GM12878 (cell line): ENCODE data around the gene ADPRHL1. TPM values are rescaled to one million over a fixed set of nuclear protein-coding genes. Genes with fewer than 3 reads are reported as not detected.

ENCODE experiments used
- ATAC-seq: fragments of 200-7000 bp; cut with Tn5 transposase; 3 replicates; pipeline ENCODE4 v1.9.1; 2020; ENCODE audit warnings: mild to moderate bottlenecking, moderate library complexity
- BruUV-seq: library from RNA; stranded (reverse); fragments of 400-500 nt; replicated peaks from 2 replicates; lab custom pipeline; 2021; lab: Mats Ljungman, UMichigan
- CTCF ChIA-PET: fragments of 300-600 bp; sonication (Branson Sonifier 250); formaldehyde crosslinking; extraction: SDS; loops from one replicate; lab custom pipeline; 2021; ENCODE audit warnings: inconsistent platforms; lab: Yijun Ruan, JAX
- POLR2A ChIA-PET: fragments of 350-600 bp; formaldehyde crosslinking; extraction: SDS; loops from one replicate; lab custom pipeline; 2021; ENCODE audit warnings: inconsistent platforms; lab: Charles Lee
- RAD21 ChIA-PET: fragments of 300-600 bp; sonication (Branson Sonifier 250); formaldehyde crosslinking; loops from one replicate; lab custom pipeline; 2023; ENCODE audit warnings: antibody characterized with exemption; ENCODE audit not compliant: unreplicated experiment; lab: Charles Lee
- SMC1A ChIA-PET: fragments of 300-600 bp; sonication (Branson Sonifier 250); formaldehyde crosslinking; loops from one replicate; lab custom pipeline; 2023; ENCODE audit not compliant: unreplicated experiment, uncharacterized antibody; lab: Charles Lee
- DNase-seq: peaks from one replicate; pipeline ENCODE4 v3.0.0-alpha.2; 2011; ENCODE audit warnings: low read depth, low spot score
- FAIRE-seq: peaks from 3 replicates; lab custom pipeline; 2011; peaks lifted over from hg19 to GRCh38; lab: Jason Lieb, UNC
- H2AFZ ChIP-seq: 2 replicates; pipeline ENCODE4 v1.6.0; 2011; ENCODE audit warnings: low read depth, low read length, control low read depth; ENCODE audit not compliant: control insufficient read depth
- H3K27ac ChIP-seq: 2 replicates; pipeline ENCODE4 v1.5.1; 2011; ENCODE audit warnings: control low read depth; ENCODE audit not compliant: control insufficient read depth, insufficient read depth
- H3K27me3 ChIP-seq, 2 experiments: replicated peaks in 1 of 2; 2 replicates each; pipeline versions ENCODE4 v1.6.0 to v1.6.1; 2011; ENCODE audit warnings: low read length in 1 of 2; ENCODE audit not compliant: control insufficient read depth in 2 of 2, insufficient read depth in 2 of 2
- H3K36me3 ChIP-seq, 2 experiments: 2 replicates each; pipeline ENCODE4 v1.5.1; 2011; ENCODE audit warnings: low read length in 1 of 2; ENCODE audit not compliant: control insufficient read depth in 2 of 2, insufficient read depth in 2 of 2
- H3K4me1 ChIP-seq: 2 replicates; pipeline ENCODE4 v1.6.1; 2011; ENCODE audit warnings: mild to moderate bottlenecking, low read length, moderate library complexity, mixed read lengths; ENCODE audit not compliant: control insufficient read depth, insufficient read depth
- H3K4me2 ChIP-seq: 2 replicates; pipeline ENCODE4 v1.6.0; 2011; ENCODE audit warnings: control low read depth; ENCODE audit not compliant: control insufficient read depth, insufficient read depth
- H3K4me3 ChIP-seq: fragments of 200-600 bp; sonication (generic); 2 replicates; pipeline ENCODE4 v1.5.1; 2016
- H3K79me2 ChIP-seq: 2 replicates; pipeline ENCODE4 v1.6.0; 2011; ENCODE audit warnings: low read length; ENCODE audit not compliant: control insufficient read depth, insufficient read depth
- H3K9ac ChIP-seq: 2 replicates; pipeline ENCODE4 v1.8.0; 2011; ENCODE audit warnings: low read length, control low read depth, mixed read lengths; ENCODE audit not compliant: control insufficient read depth, insufficient read depth
- H3K9me3 ChIP-seq: replicated peaks from 3 replicates; pipeline ENCODE4 v1.5.1; 2011; ENCODE audit warnings: mild to moderate bottlenecking, low read length; ENCODE audit not compliant: control insufficient read depth, insufficient read depth
- H4K20me1 ChIP-seq: 2 replicates; pipeline ENCODE4 v1.6.0; 2011; ENCODE audit not compliant: control insufficient read depth, insufficient read depth
- ATF3 ChIP-seq: IDR thresholded peaks from 2 replicates; pipeline ENCODE4 v1.6.1; 2011; ENCODE audit warnings: low read depth, mild to moderate bottlenecking, low read length, moderate library complexity, borderline replicate concordance; ENCODE audit errors: extremely low read depth
- HDAC2 ChIP-seq: fragments of 200-600 bp; sonication (generic); IDR thresholded peaks from 2 replicates; pipeline ENCODE4 v1.6.1; 2017
- HSF1 ChIP-seq: fragments of 150-350 bp; IDR thresholded peaks from 2 replicates; pipeline ENCODE4 v1.6.1; 2014; ENCODE audit warnings: mild to moderate bottlenecking, low read depth, low read length
- IKZF1 ChIP-seq: fragments of 450-650 bp; conservative IDR thresholded peaks from 2 replicates; pipeline ENCODE4 v1.6.1; 2017; ENCODE audit warnings: antibody characterized with exemption, mild to moderate bottlenecking
- IKZF2 ChIP-seq, 2 experiments: fragments of 450-650 bp; IDR thresholded peaks; 2 replicates each; pipeline ENCODE4 v1.6.1; 2017; ENCODE audit warnings: mild to moderate bottlenecking in 2 of 2, moderate library complexity in 2 of 2
- MXI1 ChIP-seq: fragments of 150-350 bp; IDR thresholded peaks from 2 replicates; pipeline ENCODE4 v1.6.1; 2011; ENCODE audit warnings: low read depth, mild to moderate bottlenecking, inconsistent platforms, low read length, improper control_type of control experiment
- MYC ChIP-seq: IDR thresholded peaks from 2 replicates; pipeline ENCODE4 v1.6.1; 2011; ENCODE audit warnings: mild to moderate bottlenecking, low read length, moderate library complexity, inconsistent platforms; ENCODE audit not compliant: insufficient read depth, insufficient replicate concordance, insufficient read length, severe bottlenecking
- NFXL1 ChIP-seq: fragments of 450-650 bp; IDR thresholded peaks from 2 replicates; pipeline ENCODE4 v1.6.1; 2017; ENCODE audit warnings: antibody characterized with exemption, mild to moderate bottlenecking, borderline replicate concordance
- PBX3 ChIP-seq: IDR thresholded peaks from 2 replicates; pipeline ENCODE4 v1.6.1; 2011; ENCODE audit warnings: mild to moderate bottlenecking, low read depth, low read length, moderate library complexity; ENCODE audit not compliant: insufficient replicate concordance
- POU2F2 ChIP-seq: IDR thresholded peaks from 3 replicates; pipeline ENCODE4 v1.6.1; 2011; ENCODE audit warnings: low read depth, mild to moderate bottlenecking, low read length, borderline replicate concordance
- SRF ChIP-seq, 2 experiments: IDR thresholded peaks; 2 replicates each; pipeline ENCODE4 v1.6.1; 2011; ENCODE audit warnings: low read depth in 2 of 2, low read length in 2 of 2, mild to moderate bottlenecking in 1 of 2, moderate library complexity in 1 of 2
- TCF7 ChIP-seq: IDR thresholded peaks from 2 replicates; pipeline ENCODE4 v1.6.1; 2014; ENCODE audit warnings: antibody characterized with exemption, borderline replicate concordance
- ZBED1 ChIP-seq: IDR thresholded peaks from 2 replicates; pipeline ENCODE4 v1.6.1; 2016; ENCODE audit warnings: borderline replicate concordance
- ZNF207 ChIP-seq: fragments of 450-650 bp; IDR thresholded peaks from 2 replicates; pipeline ENCODE4 v1.6.1; 2014; ENCODE audit warnings: antibody characterized with exemption, mild to moderate bottlenecking, borderline replicate concordance
- WGBS: methylation state at CpG from one replicate; pipeline ENCODE4 v1.1.6; 2016; ENCODE audit warnings: low lambda C conversion rate; ENCODE audit not compliant: insufficient replicate concordance, insufficient coverage; ENCODE audit errors: missing lambda C conversion rate; 5-methylcytosine and 5-hydroxymethylcytosine counted together
- in situ Hi-C: fragments of 300-500 bp; cut with MboI; formaldehyde crosslinking; loops from 9 replicates; pipeline ENCODE4 v1.14.3; 2018; ENCODE audit warnings: mixed read lengths
- intact Hi-C: fragments of 100-400 bp; cut with micrococcal nuclease; formaldehyde crosslinking; loops from one replicate; pipeline ENCODE4 v1.14.2; 2022; ENCODE audit not compliant: unreplicated experiment
- polyA plus RNA-seq, 11 experiments: library from polyadenylated mRNA; depleted of rRNA in 4 of 11; unstranded in 6 of 11; stranded (reverse) in 5 of 11; fragments of >200 nt; fragmentation: Nextera tagmentation in 4 of 11; fragmentation: Illumina TruSeq in 1 of 11; extraction: Ambion mirVana in 4 of 11; extraction: Trizol in 1 of 11; gene quantifications; 1 replicate in 1 of 11; 2 replicates in 10 of 11; pipeline versions ENCODE4 v1.2.1 to v1.2.3, GENCODE V29; 2011 to 2016; ENCODE audit warnings: inconsistent platforms in 2 of 11, missing spikeins in 2 of 11, low read depth in 1 of 11
- total RNA-seq, 4 experiments: library from RNA; depleted of rRNA in 3 of 4; stranded (reverse); fragments of >200 nt in 3 of 4; fragmentation: Illumina TruSeq in 1 of 4; extraction: Trizol in 1 of 4; gene quantifications; 2 replicates each; pipeline versions ENCODE4 v1.2.1 to v1.2.3, GENCODE V29; 2013 to 2021

ADPRHL1 gene
- total and polyA plus RNA-seq, 10 of the 15 experiments (the other 5 are each of a cell fraction or from before 2014, with no cell fraction given), result 0.05 to 1.9 (median 1.0) TPM

- H3K4me1 ChIP-seq, result no peaks in the 10 kb centered on the region
- no peak overlapping the region for H3K4me3 ChIP-seq
- DNase-seq, result no peak
- H3K36me3 ChIP-seq, result peaks cover 14 to 15% of the 10 kb centered on the region in 2 experiments; a peak in 3 of 4 replicates
- no peak for ATAC-seq
- H4K20me1 ChIP-seq, result no peaks in the 10 kb centered on the region
- CTCF ChIA-PET, result interaction anchor here (0.6 to 3.8 kb wide), 4 partner anchors 30 to 107 kb away, joined by 3 to 20 read pairs (median 5); no protein-coding TSS in a partner anchor
- no peaks in the 10 kb centered on the region for H3K27me3 ChIP-seq
- TF ChIP-seq NFXL1, result no peak
- no peak for TF ChIP-seq POU2F2
- no peak for TF ChIP-seq ATF3
- no peak for TF ChIP-seq SRF (IDR thresholded peaks at IDR 0.05; ENCODE audit: low read depth in 2 of 2, low read length in 2 of 2)
- no peak for TF ChIP-seq ZBED1
- no peak for TF ChIP-seq MYC
- no peak for TF ChIP-seq HDAC2
- TF ChIP-seq MXI1, result no peak
- no peak for TF ChIP-seq PBX3
- no peak for TF ChIP-seq IKZF1
- TF ChIP-seq TCF7, result no peak
- no peak for TF ChIP-seq HSF1
- no peak for TF ChIP-seq IKZF2 (IDR thresholded peaks at IDR 0.05)
- no peak for TF ChIP-seq ZNF207
- no peaks in the 10 kb centered on the region for H3K79me2 ChIP-seq
- H3K4me2 ChIP-seq, result no peak overlapping the region
- POLR2A ChIA-PET, result no interaction called here
- RAD21 ChIA-PET, result interaction anchor here (1.5 kb wide), 1 partner anchor 105 kb away, joined by 5 read pairs; no protein-coding TSS in a partner anchor
- SMC1A ChIA-PET, result interaction anchor here (0.7 to 1.4 kb wide), 2 partner anchors 17 to 19 kb away, joined by 3 read pairs; no protein-coding TSS in a partner anchor
- no peak for FAIRE-seq
- WGBS, result 98% methylated on average over 27 of the region's 27 CpGs
- intact Hi-C loops, result no loop called here
- H3K27ac ChIP-seq, result no peak overlapping the region
- H3K9me3 ChIP-seq, result no peaks in the 10 kb centered on the region
- in situ Hi-C loops, result no loop called here
- H3K9ac ChIP-seq, result no peak overlapping the region
- no peak overlapping the region for H2AFZ ChIP-seq
- BruUV-seq, result no TSS peak
Observed at GRCh38 chr13:113457510-113457909, 4.2 kb upstream of the ADPRHL1 start.
